Mucosa of descending colon (tissue), 3 donors: ENCODE data around the gene HKDC1. TPM values are rescaled to one million over a fixed set of nuclear protein-coding genes. Genes with fewer than 3 reads are reported as not detected.
"Not testable (repeated sequence)": the region's sequence is repeated elsewhere in the genome, so short reads cannot be mapped to it uniquely, and the experiment has no call there.

Source experiments
- ATAC-seq: fragments of 200-7000 bp; cut with Tn5 transposase; one replicate; pipeline ENCODE4 v1.9.1; 2020; ENCODE audit warnings: mild to moderate bottlenecking, moderate library complexity
- DNase-seq, 3 donors: peaks; one replicate each; pipeline ENCODE4 v3.0.0-alpha.2; 2020
- H3K36me3 ChIP-seq: fragments of 200-600 bp; one replicate; pipeline ENCODE4 v1.8.0; 2021; ENCODE audit warnings: low read depth, mild to moderate bottlenecking
- H3K4me1 ChIP-seq: fragments of 200-600 bp; one replicate; pipeline ENCODE4 v1.8.0; 2021; ENCODE audit warnings: low read depth, mild to moderate bottlenecking
- H3K4me3 ChIP-seq: fragments of 200-600 bp; one replicate; pipeline ENCODE4 v1.8.0; 2021; ENCODE audit warnings: mild to moderate bottlenecking
- H3K9me3 ChIP-seq: fragments of 200-600 bp; one replicate; pipeline ENCODE4 v1.8.0; 2021; ENCODE audit warnings: mild to moderate bottlenecking
- intact Hi-C, 2 donors: fragments of 100-400 bp; cut with DNase I in 1 of 2; cut with micrococcal nuclease in 1 of 2; formaldehyde crosslinking; loops; one replicate each; pipeline versions ENCODE4 v1.11.0 to v1.11.1; 2022; cut with DNase I, micrococcal nuclease
- total RNA-seq, 3 donors: library from RNA; stranded (reverse); fragmentation: NEBNext Ultra II Directional in 2 of 3; extraction: Animal tissue kit (Norgen Biotek cat#: 25700) in 2 of 3; gene quantifications; one replicate each; pipeline versions ENCODE4 v1.2.1 to v1.2.4, GENCODE V29; 2021 to 2023
- TF ChIP-seq, protein P1 (sequence below): fragments of 200-600 bp; IDR thresholded peaks from one replicate; pipeline ENCODE4 v1.8.0; 2022; ENCODE audit warnings: antibody characterized with exemption, mild to moderate bottlenecking
- donor health status: DM: no; HTN: no; CAD: no; lungs with moderate emphysema.
- donor health status: DM: no; HTN: no; CAD: no.
- donor health status: DM: no; HTN: yes; CAD: no.

The HKDC1 gene
- total RNA-seq, 3 donors from 2014 or later: 20.2 to 31.2 (median 23.9) TPM

GRCh38 chr10:69281507-69282413 is 61.6 kb downstream of the HKDC1 start:
- Histone ChIP-seq H3K4me1 (no peaks in the 10 kb centered on the region), H3K4me3 (no peak overlapping the region), H3K9me3 (no peaks in the 10 kb centered on the region), H3K36me3 (no peaks in the 10 kb centered on the region)
- intact Hi-C loops: no loop called here
- ATAC-seq: no peak
- DNase-seq: no peak
- TF ChIP-seq, protein P1, sequence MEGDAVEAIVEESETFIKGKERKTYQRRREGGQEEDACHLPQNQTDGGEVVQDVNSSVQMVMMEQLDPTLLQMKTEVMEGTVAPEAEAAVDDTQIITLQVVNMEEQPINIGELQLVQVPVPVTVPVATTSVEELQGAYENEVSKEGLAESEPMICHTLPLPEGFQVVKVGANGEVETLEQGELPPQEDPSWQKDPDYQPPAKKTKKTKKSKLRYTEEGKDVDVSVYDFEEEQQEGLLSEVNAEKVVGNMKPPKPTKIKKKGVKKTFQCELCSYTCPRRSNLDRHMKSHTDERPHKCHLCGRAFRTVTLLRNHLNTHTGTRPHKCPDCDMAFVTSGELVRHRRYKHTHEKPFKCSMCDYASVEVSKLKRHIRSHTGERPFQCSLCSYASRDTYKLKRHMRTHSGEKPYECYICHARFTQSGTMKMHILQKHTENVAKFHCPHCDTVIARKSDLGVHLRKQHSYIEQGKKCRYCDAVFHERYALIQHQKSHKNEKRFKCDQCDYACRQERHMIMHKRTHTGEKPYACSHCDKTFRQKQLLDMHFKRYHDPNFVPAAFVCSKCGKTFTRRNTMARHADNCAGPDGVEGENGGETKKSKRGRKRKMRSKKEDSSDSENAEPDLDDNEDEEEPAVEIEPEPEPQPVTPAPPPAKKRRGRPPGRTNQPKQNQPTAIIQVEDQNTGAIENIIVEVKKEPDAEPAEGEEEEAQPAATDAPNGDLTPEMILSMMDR: no peak

GRCh38 chr10:69284402-69284801 is 64.3 kb downstream of the HKDC1 start:
- DNase-seq, ATAC-seq, H3K4me1 ChIP-seq, intact Hi-C loops, H3K36me3 ChIP-seq, H3K4me3 ChIP-seq, H3K9me3 ChIP-seq: not testable (repeated sequence)

- TF ChIP-seq, protein P1: no peak
- Histone ChIP-seq H3K4me3 (no peak overlapping the region), H3K9me3 (no peaks in the 10 kb centered on the region), H3K36me3 (no peaks in the 10 kb centered on the region), H3K4me1 (no peaks in the 10 kb centered on the region)
- intact Hi-C loops: no loop called here
- ATAC-seq (no peak), DNase-seq (no peak)
These were observed 65.6 kb downstream of the HKDC1 start for GRCh38 chr10:69285699-69286098.

DNA sequence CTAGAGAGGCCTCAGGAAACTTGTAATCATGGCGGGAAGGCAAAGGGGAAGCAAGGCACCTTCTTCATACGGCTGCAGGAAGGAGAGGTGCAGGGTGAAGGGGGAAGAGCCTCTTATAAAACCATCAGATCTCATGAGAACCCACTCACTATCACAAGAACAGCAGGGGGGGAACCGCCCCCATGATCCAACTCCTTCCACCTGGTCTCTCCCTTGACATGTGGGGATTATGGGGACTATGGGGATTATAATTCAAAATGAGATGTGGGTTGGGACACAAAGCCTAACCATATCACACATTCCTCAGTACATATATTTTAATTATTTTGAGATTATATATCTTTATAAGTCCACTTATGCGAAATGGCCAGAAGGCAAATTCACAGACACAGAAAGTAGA is 67.0 kb downstream of the HKDC1 start:
- no peaks in the 10 kb centered on the region for H3K36me3 ChIP-seq
- no peak overlapping the region for H3K4me3 ChIP-seq
- ATAC-seq: no peak
- DNase-seq: no peak
- intact Hi-C loops: no loop called here
- H3K9me3 ChIP-seq: no peaks in the 10 kb centered on the region
- H3K4me1 ChIP-seq: no peaks in the 10 kb centered on the region
- TF ChIP-seq, protein P1: no peak

DNA sequence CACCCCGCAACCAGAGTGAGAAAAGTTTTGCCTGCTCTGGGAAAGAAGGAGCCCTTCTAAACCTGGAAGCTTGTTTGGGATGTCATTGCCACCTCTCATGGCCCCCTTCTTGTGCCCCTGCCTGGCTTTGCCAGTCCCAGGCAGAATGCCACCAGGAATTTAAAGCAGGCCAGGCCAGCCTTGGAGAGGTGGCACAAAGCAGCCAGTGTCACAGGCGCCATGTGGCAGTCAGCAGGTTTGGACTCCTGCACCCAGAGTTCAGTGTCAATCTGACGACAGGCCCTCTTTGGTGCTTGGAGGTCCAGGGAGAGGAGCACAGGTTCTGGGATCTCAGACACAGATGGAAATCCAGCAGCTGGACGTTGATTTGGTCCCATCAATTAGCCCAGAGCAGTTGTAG is 70.9 kb downstream of the HKDC1 start:
- H3K4me1 ChIP-seq: no peaks in the 10 kb centered on the region
- TF ChIP-seq, protein P1: no peak
- ATAC-seq (no peak), DNase-seq (no peak)
- H3K9me3 ChIP-seq: no peaks in the 10 kb centered on the region
- no peaks in the 10 kb centered on the region for H3K36me3 ChIP-seq
- H3K4me3 ChIP-seq: no peak overlapping the region
- intact Hi-C loops: no loop called here

DNA sequence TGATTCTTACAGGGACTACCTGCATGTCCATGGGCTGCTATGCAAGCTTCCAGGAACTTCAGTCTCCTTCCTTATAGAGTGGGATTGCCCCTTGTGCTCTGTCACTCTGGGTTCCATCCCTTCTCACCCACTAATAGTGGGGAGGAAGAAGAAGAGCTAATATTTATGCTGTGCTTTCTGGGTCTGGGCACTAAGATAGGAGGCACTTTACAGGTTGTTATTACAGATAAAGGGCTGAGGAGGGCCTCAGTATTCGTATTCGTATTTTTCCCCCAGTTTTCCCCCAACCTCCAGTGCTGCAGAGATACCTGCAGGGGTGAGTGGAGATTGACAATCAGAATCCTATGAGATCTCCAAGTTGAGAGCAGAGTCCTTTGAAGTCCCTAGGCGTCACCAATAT is 72.3 kb downstream of the HKDC1 start:
- Histone ChIP-seq H3K4me3 (no peak overlapping the region), H3K9me3 (no peaks in the 10 kb centered on the region), H3K36me3 (no peaks in the 10 kb centered on the region), H3K4me1 (no peaks in the 10 kb centered on the region)
- ATAC-seq: no peak
- TF ChIP-seq, protein P1: no peak
- no peak for DNase-seq
- intact Hi-C loops: no loop called here
